NT2/D1 (cell line): ENCODE results near the gene ARHGAP21.
"Not testable (repeated sequence)": the region's sequence is repeated elsewhere in the genome, so short reads cannot be mapped to it uniquely, and the experiment has no call there.

Source experiments
- DNase-seq: peaks from one replicate; pipeline ENCODE4 v3.0.0-alpha.2; 2011; ENCODE audit warnings: low read depth, low spot score
- H3K27me3 ChIP-seq: 2 replicates; pipeline ENCODE4 v1.6.0; 2011; ENCODE audit warnings: mild to moderate bottlenecking; ENCODE audit not compliant: insufficient read length, insufficient read depth
- H3K36me3 ChIP-seq: 2 replicates; pipeline ENCODE4 v1.6.1; 2011; ENCODE audit warnings: mild to moderate bottlenecking, low read length, mixed read lengths; ENCODE audit not compliant: insufficient read depth, insufficient read length
- H3K4me1 ChIP-seq: 2 replicates; pipeline ENCODE4 v1.5.1; 2011; ENCODE audit not compliant: insufficient read depth, insufficient read length
- H3K4me3 ChIP-seq: 2 replicates; pipeline ENCODE4 v1.5.1; 2011; ENCODE audit warnings: low read depth; ENCODE audit not compliant: insufficient read length
- H3K9ac ChIP-seq: 2 replicates; pipeline ENCODE4 v1.6.0; 2011; ENCODE audit warnings: low read depth; ENCODE audit not compliant: insufficient read length
- H3K9me3 ChIP-seq: 2 replicates; pipeline ENCODE4 v1.5.1; 2011; ENCODE audit warnings: mild to moderate bottlenecking, low read length; ENCODE audit not compliant: insufficient read depth
- SUZ12 ChIP-seq: IDR thresholded peaks from 2 replicates; pipeline ENCODE4 v1.6.1; 2011; ENCODE audit not compliant: insufficient read length, insufficient read depth; ENCODE audit errors: extremely low read depth
- YY1 ChIP-seq: IDR thresholded peaks from 2 replicates; pipeline ENCODE4 v1.6.1; 2011; ENCODE audit not compliant: insufficient read length, insufficient read depth
- ZNF274 ChIP-seq: IDR thresholded peaks from 2 replicates; pipeline ENCODE4 v1.6.1; 2011; ENCODE audit warnings: mild to moderate bottlenecking, low read depth, low read length

Gene ARHGAP21

DNA sequence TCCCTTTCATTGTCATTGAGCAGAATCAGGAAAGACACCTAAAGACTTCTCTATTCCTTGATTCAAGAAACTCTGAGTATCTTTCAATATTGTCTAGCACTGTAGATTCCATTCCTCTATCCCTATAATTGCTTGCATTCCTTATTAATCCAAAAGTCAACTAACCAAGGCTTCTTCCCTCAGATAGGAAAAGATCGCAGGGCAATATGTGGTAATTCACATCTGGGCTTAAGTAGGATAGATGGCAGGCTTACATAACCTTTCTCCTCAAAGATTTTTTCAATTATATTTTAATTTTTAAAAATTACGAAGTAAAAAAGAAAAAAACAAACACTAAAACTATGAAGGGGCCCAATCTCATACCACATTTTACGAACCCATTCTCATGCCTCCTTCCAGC is 7.1 kb upstream of the ARHGAP21 start:
- DNase-seq: no peak
- Histone ChIP-seq H3K27me3 (no peaks in the 10 kb centered on the region), H3K9me3 (no peaks in the 10 kb centered on the region), H3K4me3 (no peak overlapping the region), H3K4me1 (peaks cover 2% of the 10 kb centered on the region), H3K9ac (no peak overlapping the region), H3K36me3 (no peaks in the 10 kb centered on the region)
- no peak for TF ChIP-seq YY1
- no peak for TF ChIP-seq ZNF274
- TF ChIP-seq SUZ12: no peak

DNA sequence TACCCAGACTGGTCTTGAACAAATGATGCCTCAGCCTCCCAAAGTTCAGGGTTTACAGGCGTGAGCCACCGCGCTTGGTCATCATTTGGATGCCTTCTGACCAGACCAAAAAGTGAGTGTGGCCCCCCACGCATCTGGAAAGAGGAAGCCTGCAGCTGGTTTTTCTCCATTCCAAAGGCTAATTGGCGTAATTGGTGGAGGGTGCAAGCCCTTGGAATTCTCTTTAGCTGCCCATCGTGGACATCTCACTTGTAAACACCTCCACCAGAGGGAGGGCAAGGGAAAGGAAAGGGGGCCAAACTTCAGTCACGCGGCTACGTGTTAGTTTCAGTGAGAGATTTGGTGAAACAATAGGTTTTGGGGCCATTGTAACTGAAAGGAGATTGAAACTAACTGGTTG is 4.1 kb upstream of the ARHGAP21 start:
- TF ChIP-seq YY1 (no peak), ZNF274 (no peak), SUZ12 (no peak)
- Histone ChIP-seq H3K27me3 (no peaks in the 10 kb centered on the region), H3K4me3 (no peak overlapping the region), H3K9ac (no peak overlapping the region), H3K9me3 (no peaks in the 10 kb centered on the region), H3K36me3 (no peaks in the 10 kb centered on the region), H3K4me1 (peaks cover 2% of the 10 kb centered on the region)
- no peak for DNase-seq

DNA sequence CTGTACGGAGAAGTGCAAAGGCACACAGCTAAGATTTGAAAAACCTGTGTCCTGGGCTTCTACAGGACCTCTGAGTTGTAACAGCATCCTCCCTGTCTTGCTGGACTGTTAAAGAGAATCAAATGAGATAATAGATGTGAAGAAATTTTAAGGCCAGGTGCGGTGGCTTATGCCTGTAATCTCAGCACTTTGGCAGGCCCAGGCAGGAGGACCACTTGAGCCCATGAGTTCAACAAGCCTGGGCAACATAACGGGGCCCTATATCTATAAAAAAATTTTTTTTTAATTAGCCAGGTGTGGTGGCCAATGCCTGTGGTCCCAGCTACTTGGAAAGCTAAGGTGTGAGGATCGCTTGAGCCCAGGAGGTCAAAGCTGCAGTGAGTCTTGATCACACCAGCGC is 2.9 kb upstream of the ARHGAP21 start:
- Histone ChIP-seq H3K4me3 (no peak overlapping the region), H3K27me3 (no peaks in the 10 kb centered on the region), H3K4me1 (peaks cover 2% of the 10 kb centered on the region), H3K36me3 (peaks cover 2% of the 10 kb centered on the region), H3K9me3 (no peaks in the 10 kb centered on the region), H3K9ac (no peak overlapping the region)
- DNase-seq: no peak
- TF ChIP-seq YY1: no peak
- TF ChIP-seq SUZ12: no peak
- no peak for TF ChIP-seq ZNF274

DNA sequence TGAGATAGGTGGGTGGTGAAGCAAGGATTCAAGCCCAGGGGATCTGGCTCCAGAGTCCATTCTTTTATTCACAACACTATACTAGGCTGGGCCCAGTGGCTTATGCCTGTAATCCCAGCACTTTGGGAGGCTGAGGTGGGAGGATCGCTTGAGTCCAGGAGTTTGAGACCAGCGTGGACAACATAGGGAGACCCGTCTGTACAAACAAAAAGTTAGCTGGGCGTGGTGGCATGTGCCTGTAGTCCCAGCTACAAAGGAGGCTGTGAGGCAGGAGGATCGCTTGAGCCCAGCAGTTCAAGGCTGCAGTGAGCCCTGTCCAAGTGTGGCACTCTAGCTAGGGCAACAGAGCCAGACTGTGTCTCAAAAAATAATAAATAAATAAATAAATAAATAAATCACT is 2.3 kb upstream of the ARHGAP21 start:
- H3K36me3 ChIP-seq, DNase-seq, H3K9ac ChIP-seq, H3K4me1 ChIP-seq, H3K27me3 ChIP-seq, H3K4me3 ChIP-seq, H3K9me3 ChIP-seq: not testable (repeated sequence)

- Histone ChIP-seq H3K36me3 (peaks cover 7% of the 10 kb centered on the region), H3K27me3 (no peaks in the 10 kb centered on the region), H3K9ac (peak overlapping the region; percentile 97), H3K4me3 (peak overlapping the region; percentile 82), H3K4me1 (peaks cover 6% of the 10 kb centered on the region), H3K9me3 (no peaks in the 10 kb centered on the region)
- DNase-seq: peak; percentile 95
- TF ChIP-seq YY1 (no peak), ZNF274 (no peak), SUZ12 (no peak)
Observed at GRCh38 chr10:24724381-24725228, 918 bp upstream of the ARHGAP21 start.

GRCh38 chr10:24723386-24723787 is 300 bp downstream of the ARHGAP21 start:
- peaks cover 6% of the 10 kb centered on the region for H3K4me1 ChIP-seq
- H3K9ac ChIP-seq: peak overlapping the region; percentile 97
- DNase-seq: no peak

DNA sequence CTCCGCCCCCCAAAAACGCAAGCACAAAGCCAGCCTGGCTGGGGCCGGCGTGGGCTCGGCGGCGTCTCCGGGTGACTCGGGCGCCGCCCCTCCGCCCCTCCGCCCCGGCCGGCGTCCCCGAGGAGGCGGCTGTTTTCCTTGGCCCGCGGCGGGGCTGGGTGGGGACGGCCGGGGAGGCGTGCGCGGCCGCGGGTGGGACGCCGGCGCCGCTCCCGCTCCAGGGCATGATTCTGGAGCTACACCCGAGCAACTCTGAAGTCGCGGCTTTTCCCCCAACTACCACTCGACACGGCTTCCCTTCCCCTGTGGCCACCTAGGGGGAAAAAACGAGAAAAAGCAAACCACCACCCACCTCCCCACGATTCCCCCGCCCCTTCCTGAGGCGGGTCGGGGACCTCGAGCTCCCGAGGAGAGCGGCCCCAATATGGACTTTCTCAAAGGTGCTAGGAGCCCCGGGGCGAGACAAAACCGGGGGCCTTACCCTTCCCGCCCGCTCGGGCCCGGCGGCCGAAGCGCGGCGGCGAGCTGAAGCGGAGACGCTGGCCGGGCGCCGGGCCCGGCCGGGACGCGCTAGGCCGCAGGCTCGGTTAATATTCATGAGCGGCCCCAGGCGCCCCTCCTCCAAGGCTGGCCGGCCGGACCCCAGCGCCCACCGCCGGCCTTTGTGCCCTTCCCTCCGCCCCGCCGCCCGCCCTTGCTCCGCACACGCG is 856 bp downstream of the ARHGAP21 start:
- Histone ChIP-seq H3K4me3 (peak overlapping the region; percentile 71), H3K4me1 (peaks cover 6% of the 10 kb centered on the region), H3K9me3 (no peaks in the 10 kb centered on the region), H3K27me3 (no peaks in the 10 kb centered on the region), H3K9ac (peak overlapping the region; percentile 88), H3K36me3 (peaks cover 11% of the 10 kb centered on the region)
- DNase-seq: no peak
- TF ChIP-seq SUZ12 (no peak), ZNF274 (no peak), YY1 (no peak)

More at GRCh38 chr10:24723386-24723787, 300 bp downstream of the ARHGAP21 start:
- TF ChIP-seq ZNF274: no peak
- TF ChIP-seq SUZ12: no peak
- no peak for TF ChIP-seq YY1
- Histone ChIP-seq H3K27me3 (no peaks in the 10 kb centered on the region), H3K36me3 (peaks cover 7% of the 10 kb centered on the region), H3K9me3 (no peaks in the 10 kb centered on the region), H3K4me3 (peak overlapping the region; percentile 82)
